ENCODE results near the gene PDE4B.

DNA sequence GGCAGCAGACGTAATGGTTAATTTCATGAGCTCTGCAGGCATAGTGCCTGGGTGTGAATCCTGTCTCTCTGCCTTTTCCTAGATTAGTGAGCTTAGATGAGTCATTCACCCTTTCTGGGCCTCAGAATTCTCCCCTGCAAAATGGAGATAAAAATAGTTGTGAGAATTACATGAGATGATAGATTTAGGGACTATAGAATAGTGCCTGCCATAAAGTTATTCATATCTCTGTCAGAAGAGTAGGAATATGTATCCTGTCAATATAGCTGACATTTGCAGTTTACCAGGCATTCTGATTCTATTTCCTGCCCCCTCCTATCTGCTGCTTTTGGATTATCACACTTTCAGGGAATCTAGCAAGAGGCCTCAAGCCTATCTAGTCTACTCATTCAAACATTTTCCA, 112.0 kb downstream of the PDE4B start:
- no peak for TF ChIP-seq CTCF (IDR thresholded peaks at IDR 0.05)
- TF ChIP-seq POLR2A (IDR thresholded peaks at IDR 0.05): no peak

Data from lower leg skin (tissue), 3 donors.